Chondrocyte (in vitro differentiated cells): ENCODE results near the gene COL16A1. TPM values are rescaled to one million over a fixed set of nuclear protein-coding genes. Genes with fewer than 3 reads are reported as not detected.

Experiments used
- DNase-seq: peaks from one replicate; pipeline ENCODE4 v3.0.0; 2021; ENCODE audit warnings: mixed read lengths, low spot score
- H3K27ac Mint-ChIP-seq: one replicate; pipeline ENCODE4 v1.8.0; 2021; ENCODE audit warnings: mild to moderate bottlenecking, moderate library complexity, mixed read lengths; ENCODE audit not compliant: unreplicated experiment
- H3K27me3 Mint-ChIP-seq: 2 replicates; pipeline ENCODE4 v1.8.0; 2021; ENCODE audit warnings: low read depth, mixed read lengths
- H3K36me3 Mint-ChIP-seq: 2 replicates; pipeline ENCODE4 v1.8.0; 2021; ENCODE audit warnings: low read depth, mixed read lengths
- H3K4me1 Mint-ChIP-seq: 2 replicates; pipeline ENCODE4 v1.8.0; 2021; ENCODE audit warnings: low read depth, mild to moderate bottlenecking, mixed read lengths
- H3K4me3 Mint-ChIP-seq: one replicate; pipeline ENCODE4 v1.8.0; 2021; ENCODE audit warnings: mild to moderate bottlenecking, moderate library complexity, mixed read lengths; ENCODE audit not compliant: unreplicated experiment
- H3K9me3 Mint-ChIP-seq: 2 replicates; pipeline ENCODE4 v1.8.0; 2021; ENCODE audit warnings: low read depth, mixed read lengths
- CTCF ChIP-seq: fragments of 200-600 bp; sonication (generic); IDR thresholded peaks from 2 replicates; pipeline ENCODE4 v1.5.0; 2021; ENCODE audit warnings: antibody characterized with exemption, mild to moderate bottlenecking, moderate library complexity
- total RNA-seq: library from RNA; stranded (reverse); gene quantifications from 3 replicates; pipeline ENCODE4 v1.2.1, GENCODE V29; 2021

Gene COL16A1
- total RNA-seq, 1 donor from 2014 or later = 230 TPM

GRCh38 chr1:31700468-31701090, 3.2 kb downstream of the COL16A1 start:
- peaks cover 69% of the 10 kb centered on the region for H3K4me1 Mint-ChIP-seq
- TF ChIP-seq CTCF = no peak
- H3K27me3 Mint-ChIP-seq = no peaks in the 10 kb centered on the region
- H3K27ac Mint-ChIP-seq = peak overlapping the region; percentile 90
- peak overlapping the region; percentile 85 for H3K4me3 Mint-ChIP-seq
- no peak for DNase-seq
- peaks cover 25% of the 10 kb centered on the region for H3K36me3 Mint-ChIP-seq
- H3K9me3 Mint-ChIP-seq = no peaks in the 10 kb centered on the region

GRCh38 chr1:31699341-31699891, 4.4 kb downstream of the COL16A1 start:
- Mint-ChIP-seq H3K36me3 (peaks cover 25% of the 10 kb centered on the region), H3K9me3 (no peaks in the 10 kb centered on the region), H3K4me3 (no peak overlapping the region), H3K27ac (peak overlapping the region; percentile 73), H3K27me3 (no peaks in the 10 kb centered on the region), H3K4me1 (peaks cover 63% of the 10 kb centered on the region)
- no peak for DNase-seq
- TF ChIP-seq CTCF = no peak

GRCh38 chr1:31697369-31697984, 6.3 kb downstream of the COL16A1 start:
- no peaks in the 10 kb centered on the region for H3K9me3 Mint-ChIP-seq
- no peaks in the 10 kb centered on the region for H3K27me3 Mint-ChIP-seq
- peaks cover 63% of the 10 kb centered on the region for H3K4me1 Mint-ChIP-seq
- TF ChIP-seq CTCF = no peak
- no peak for DNase-seq
- H3K27ac Mint-ChIP-seq = no peak overlapping the region
- peaks cover 30% of the 10 kb centered on the region for H3K36me3 Mint-ChIP-seq
- H3K4me3 Mint-ChIP-seq = no peak overlapping the region

GRCh38 chr1:31696242-31696641, 7.6 kb downstream of the COL16A1 start:
- H3K4me1 Mint-ChIP-seq = peaks cover 57% of the 10 kb centered on the region

More at GRCh38 chr1:31696242-31696641, 7.6 kb downstream of the COL16A1 start:
- H3K4me3 Mint-ChIP-seq = no peak overlapping the region
- DNase-seq = no peak
- H3K27ac Mint-ChIP-seq = no peak overlapping the region
- H3K27me3 Mint-ChIP-seq = no peaks in the 10 kb centered on the region
- H3K9me3 Mint-ChIP-seq = no peaks in the 10 kb centered on the region
- peaks cover 31% of the 10 kb centered on the region for H3K36me3 Mint-ChIP-seq
- no peak for TF ChIP-seq CTCF
